ENCODE data around the gene EFCAB12. TPM values are rescaled to one million over a fixed set of nuclear protein-coding genes. Genes with fewer than 3 reads are reported as not detected.
"Not testable (repeated sequence)": the region's sequence is repeated elsewhere in the genome, so short reads cannot be mapped to it uniquely, and the experiment has no call there.

The EFCAB12 gene
- total RNA-seq, 1 donor from 2014 or later: 0.13 TPM

GRCh38 chr3:129399145-129399894 lies 29.1 kb downstream of the EFCAB12 start:
- Histone ChIP-seq H3K36me3 (no peaks in the 10 kb centered on the region), H4K20me1 (ENCODE audit: low read depth) (peaks cover 24% of the 10 kb centered on the region), H3K4me1 (peaks cover 6% of the 10 kb centered on the region), H3K27me3 (no peaks in the 10 kb centered on the region), H2AFZ (replicated peaks) (peak overlapping the region; percentile 99), H3F3A (ENCODE audit: low read depth) (no peaks in the 10 kb centered on the region), H3K4me3 (peak overlapping the region; percentile 97), H3K27ac (peak overlapping the region; percentile 81), H3K9ac (peak overlapping the region; percentile 91), H3K79me2 (ENCODE audit: low read depth) (peaks cover 43% of the 10 kb centered on the region), H3K4me2 (peak overlapping the region; percentile 89), H3K9me3 (ENCODE audit: low read depth) (no peaks in the 10 kb centered on the region)
- peak overlapping the region; percentile 93 for H3K4me3 Mint-ChIP-seq
- H3K4me1 Mint-ChIP-seq: peaks cover 24% of the 10 kb centered on the region
- peak overlapping the region; percentile 100 for H3K27ac Mint-ChIP-seq
- TF ChIP-seq EZH2phosphoT487 (IDR thresholded peaks at IDR 0.05) (no peak), CTCF (IDR thresholded peaks at IDR 0.05) (peak; percentile 88)
- H3K27me3 Mint-ChIP-seq (ENCODE audit: insufficient read depth, low read depth): no peaks in the 10 kb centered on the region
- no peaks in the 10 kb centered on the region for H3K9me3 Mint-ChIP-seq
- DNase-seq (ENCODE audit: low spot score): peak; percentile 95
- peaks cover 3% of the 10 kb centered on the region for H3K36me3 Mint-ChIP-seq

GRCh38 chr3:129398803-129399144 lies 29.7 kb downstream of the EFCAB12 start:
- Histone ChIP-seq H3K4me1 (peaks cover 6% of the 10 kb centered on the region), H3K27me3 (no peaks in the 10 kb centered on the region), H3F3A (ENCODE audit: low read depth) (no peaks in the 10 kb centered on the region), H4K20me1 (ENCODE audit: low read depth) (peaks cover 24% of the 10 kb centered on the region), H3K9me3 (ENCODE audit: low read depth) (no peaks in the 10 kb centered on the region), H3K9ac (peak overlapping the region; percentile 91), H3K4me2 (peak overlapping the region; percentile 89), H3K4me3 (peak overlapping the region; percentile 97), H3K79me2 (ENCODE audit: low read depth) (peaks cover 43% of the 10 kb centered on the region), H3K36me3 (no peaks in the 10 kb centered on the region), H3K27ac (peak overlapping the region; percentile 81), H2AFZ (replicated peaks) (peak overlapping the region; percentile 99)
- TF ChIP-seq CTCF (IDR thresholded peaks at IDR 0.05) (no peak), EZH2 (IDR thresholded peaks at IDR 0.05) (no peak), EZH2phosphoT487 (IDR thresholded peaks at IDR 0.05) (no peak)
- peaks cover 24% of the 10 kb centered on the region for H3K4me1 Mint-ChIP-seq
- no peaks in the 10 kb centered on the region for H3K9me3 Mint-ChIP-seq
- peak overlapping the region; percentile 93 for H3K4me3 Mint-ChIP-seq
- H3K27me3 Mint-ChIP-seq (ENCODE audit: insufficient read depth, low read depth): no peaks in the 10 kb centered on the region
- H3K36me3 Mint-ChIP-seq: peaks cover 3% of the 10 kb centered on the region
- H3K27ac Mint-ChIP-seq: peak overlapping the region; percentile 100
- DNase-seq (ENCODE audit: low spot score): peak; percentile 52

DNA sequence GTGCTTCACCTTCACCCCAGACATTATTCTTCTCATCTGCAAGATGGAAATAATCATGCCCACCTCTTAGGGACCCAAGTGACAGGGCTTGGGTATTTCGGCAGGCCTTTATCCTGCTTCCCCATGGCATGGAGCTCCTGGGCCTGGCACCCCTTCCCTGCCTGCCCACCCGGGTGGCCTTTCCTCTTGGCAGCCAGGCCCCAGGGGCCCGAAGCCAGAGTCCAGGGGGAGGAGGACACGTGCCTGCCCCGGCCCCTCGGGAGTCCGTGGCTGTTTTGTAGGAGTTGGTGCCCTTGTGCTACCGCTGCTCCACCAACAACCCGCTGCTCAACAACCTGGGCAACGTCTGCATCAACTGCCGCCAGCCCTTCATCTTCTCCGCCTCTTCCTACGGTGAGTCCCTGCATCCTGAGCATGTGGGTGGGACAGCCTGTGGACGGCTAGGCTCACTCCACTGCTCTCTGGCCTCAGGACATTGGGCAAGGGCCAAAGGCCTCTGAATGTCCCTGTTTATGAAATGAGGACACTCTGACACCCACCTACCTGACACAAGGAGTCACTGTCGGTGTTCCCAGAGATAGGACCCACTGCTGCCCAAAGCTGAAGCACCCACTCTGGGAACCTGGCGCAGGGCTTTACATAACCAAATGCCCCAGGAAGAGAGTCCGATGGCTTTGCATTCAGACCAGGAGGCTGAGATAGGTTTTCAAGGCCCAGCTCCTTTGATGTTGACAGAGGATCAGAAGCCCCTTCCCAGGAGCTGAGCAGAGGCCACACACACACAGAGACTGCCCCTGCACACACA lies 34.5 kb downstream of the EFCAB12 start:
- peak overlapping the region; percentile 2 for H3K27ac Mint-ChIP-seq
- H3K27me3 ChIP-seq; H2AFZ ChIP-seq (replicated peaks); H3K9me3 Mint-ChIP-seq; H3K9me3 ChIP-seq (ENCODE audit: low read depth); H3K4me3 ChIP-seq; H3K4me3 Mint-ChIP-seq; H3K9ac ChIP-seq; H3K36me3 ChIP-seq; H3K27ac ChIP-seq; H3K4me2 ChIP-seq; H3K4me1 ChIP-seq; DNase-seq (ENCODE audit: low spot score); H3K27me3 Mint-ChIP-seq (ENCODE audit: insufficient read depth, low read depth); H3F3A ChIP-seq (ENCODE audit: low read depth): not testable (repeated sequence)
- Histone ChIP-seq H3K79me2 (ENCODE audit: low read depth) (peaks cover 40% of the 10 kb centered on the region), H4K20me1 (ENCODE audit: low read depth) (peaks cover 22% of the 10 kb centered on the region)
- H3K4me1 Mint-ChIP-seq: peaks cover 28% of the 10 kb centered on the region
- H3K36me3 Mint-ChIP-seq: peaks cover 11% of the 10 kb centered on the region

- Histone ChIP-seq H3K4me3 (no peak overlapping the region), H3K9me3 (ENCODE audit: low read depth) (no peaks in the 10 kb centered on the region), H4K20me1 (ENCODE audit: low read depth) (peaks cover 15% of the 10 kb centered on the region), H3K36me3 (no peaks in the 10 kb centered on the region), H3K4me2 (no peak overlapping the region), H3K79me2 (ENCODE audit: low read depth) (peaks cover 33% of the 10 kb centered on the region), H3F3A (ENCODE audit: low read depth) (no peaks in the 10 kb centered on the region), H2AFZ (replicated peaks) (no peak overlapping the region), H3K9ac (no peak overlapping the region), H3K27me3 (no peaks in the 10 kb centered on the region), H3K4me1 (peaks cover 4% of the 10 kb centered on the region), H3K27ac (no peak overlapping the region)
- no peak for TF ChIP-seq CTCF (IDR thresholded peaks at IDR 0.05)
- TF ChIP-seq EZH2phosphoT487 (IDR thresholded peaks at IDR 0.05): no peak
- no peak for TF ChIP-seq EZH2 (IDR thresholded peaks at IDR 0.05)
- no peak overlapping the region for H3K4me3 Mint-ChIP-seq
- H3K36me3 Mint-ChIP-seq: peaks cover 11% of the 10 kb centered on the region
- H3K27ac Mint-ChIP-seq: no peak overlapping the region
- H3K4me1 Mint-ChIP-seq: peaks cover 29% of the 10 kb centered on the region
- no peaks in the 10 kb centered on the region for H3K27me3 Mint-ChIP-seq (ENCODE audit: insufficient read depth, low read depth)
- DNase-seq (ENCODE audit: low spot score): no peak
- no peaks in the 10 kb centered on the region for H3K9me3 Mint-ChIP-seq
Measured at GRCh38 chr3:129393271-129393670, 35.2 kb downstream of the EFCAB12 start.

DNA sequence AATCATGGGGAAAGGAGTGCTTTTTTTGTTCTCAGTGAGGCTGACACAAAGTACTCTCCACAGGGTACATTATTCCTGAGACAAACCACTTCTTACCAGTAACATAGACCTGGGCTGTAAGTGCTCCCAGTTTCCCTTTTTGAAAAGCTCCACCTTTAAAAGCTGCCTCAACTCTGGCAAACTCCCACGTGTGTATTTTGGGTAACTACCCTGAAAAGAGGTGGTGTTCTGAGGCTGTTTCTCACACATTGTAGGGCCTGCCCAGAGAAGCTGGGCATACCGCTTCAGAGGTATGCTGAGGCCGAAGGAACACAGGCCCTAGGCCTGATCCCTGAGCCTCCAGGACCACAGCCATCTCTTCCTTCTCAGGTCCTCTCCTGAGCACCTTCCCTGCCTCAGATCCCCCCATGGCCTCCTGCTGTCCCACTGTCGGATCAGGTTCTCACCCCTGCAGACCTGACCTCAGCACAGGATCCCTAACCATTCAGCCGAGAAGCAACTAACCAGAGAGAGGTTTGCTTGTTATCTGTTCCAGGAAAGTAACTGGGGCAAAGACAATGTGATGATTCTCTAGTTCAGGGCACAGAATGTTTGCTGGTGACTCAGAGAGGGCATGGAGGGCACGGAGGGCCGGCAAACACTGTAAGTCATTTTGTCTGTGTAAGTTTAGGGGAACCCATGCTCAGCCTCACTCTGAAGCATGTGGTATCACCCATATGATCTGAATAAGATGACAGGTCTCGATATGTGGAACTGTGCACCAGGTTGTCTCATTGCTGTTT lies 36.1 kb downstream of the EFCAB12 start:
- Mint-ChIP-seq H3K36me3 (peaks cover 20% of the 10 kb centered on the region), H3K4me1 (peaks cover 25% of the 10 kb centered on the region)
- H3K4me3 ChIP-seq; H3K4me1 ChIP-seq; H3K9me3 ChIP-seq (ENCODE audit: low read depth); H3K9ac ChIP-seq; H3K4me3 Mint-ChIP-seq; H2AFZ ChIP-seq (replicated peaks); H3K27ac Mint-ChIP-seq; DNase-seq (ENCODE audit: low spot score); H4K20me1 ChIP-seq (ENCODE audit: low read depth); H3K27me3 Mint-ChIP-seq (ENCODE audit: insufficient read depth, low read depth); H3K27me3 ChIP-seq; H3K4me2 ChIP-seq; H3K9me3 Mint-ChIP-seq; H3K36me3 ChIP-seq; H3K27ac ChIP-seq; H3F3A ChIP-seq (ENCODE audit: low read depth): not testable (repeated sequence)
- peaks cover 23% of the 10 kb centered on the region for H3K79me2 ChIP-seq (ENCODE audit: low read depth)

Data from neural progenitor cell (in vitro differentiated cells).